GM18526 (cell line): ENCODE measurements around the gene NRTN.

Experiments used
- POLR2A ChIP-seq: IDR thresholded peaks from 3 replicates; pipeline ENCODE4 v1.6.1; 2011; ENCODE audit not compliant: insufficient read length; ENCODE audit errors: extremely low read depth

NRTN gene

GRCh38 chr19:5801796-5802619, 2.9 kb upstream of the NRTN start:
- TF ChIP-seq POLR2A: no peak

- TF ChIP-seq POLR2A: no peak
Measured at GRCh38 chr19:5803441-5803751, 1.5 kb upstream of the NRTN start.

- TF ChIP-seq POLR2A: no peak
Measured at GRCh38 chr19:5803752-5804515, 933 bp upstream of the NRTN start.

GRCh38 chr19:5805462-5806132, 730 bp downstream of the NRTN start:
- no peak for TF ChIP-seq POLR2A

- TF ChIP-seq POLR2A: no peak
Measured at GRCh38 chr19:5806133-5806489, 1.2 kb downstream of the NRTN start.

GRCh38 chr19:5806905-5807304, 2.0 kb downstream of the NRTN start:
- no peak for TF ChIP-seq POLR2A

GRCh38 chr19:5808120-5808816, 3.4 kb downstream of the NRTN start:
- TF ChIP-seq POLR2A: no peak

- no peak for TF ChIP-seq POLR2A
Measured at GRCh38 chr19:5809053-5809452, 4.2 kb downstream of the NRTN start.

- no peak for TF ChIP-seq POLR2A
Measured at GRCh38 chr19:5809469-5809868, 4.6 kb downstream of the NRTN start.

GRCh38 chr19:5811117-5811516, 6.2 kb downstream of the NRTN start:
- TF ChIP-seq POLR2A: no peak

- no peak for TF ChIP-seq POLR2A
Measured at GRCh38 chr19:5814123-5814851, 9.4 kb downstream of the NRTN start.

GRCh38 chr19:5814852-5815246, 10.0 kb downstream of the NRTN start:
- no peak for TF ChIP-seq POLR2A

GRCh38 chr19:5817218-5817617, 12.4 kb downstream of the NRTN start:
- no peak for TF ChIP-seq POLR2A

GRCh38 chr19:5818594-5818993, 13.7 kb downstream of the NRTN start:
- no peak for TF ChIP-seq POLR2A

- no peak for TF ChIP-seq POLR2A
Measured at GRCh38 chr19:5820785-5821184, 15.9 kb downstream of the NRTN start.
